IMR-90 (cell line): ENCODE measurements around the gene IFI30.

Source experiments
- FOS ChIP-seq: fragments of 150-350 bp; IDR thresholded peaks from 2 replicates; pipeline ENCODE4 v1.6.1; 2016; ENCODE audit warnings: low read depth, low read length
- MAFK ChIP-seq: IDR thresholded peaks from 2 replicates; pipeline ENCODE4 v1.6.1; 2012; ENCODE audit warnings: low read depth, low read length, improper control_type of control experiment
- MAZ ChIP-seq: IDR thresholded peaks from 2 replicates; pipeline ENCODE4 v1.6.1; 2012; ENCODE audit warnings: low read depth, mild to moderate bottlenecking, low read length, improper control_type of control experiment, moderate library complexity, borderline replicate concordance
- POLR2A ChIP-seq: IDR thresholded peaks from 2 replicates; pipeline ENCODE4 v1.6.1; 2012; ENCODE audit warnings: mild to moderate bottlenecking, low read depth, low read length
- RCOR1 ChIP-seq: IDR thresholded peaks from 2 replicates; pipeline ENCODE4 v1.6.1; 2012; ENCODE audit warnings: mild to moderate bottlenecking, low read length, improper control_type of control experiment; ENCODE audit not compliant: insufficient replicate concordance
- SMC3 ChIP-seq: fragments of 150-350 bp; IDR thresholded peaks from 2 replicates; pipeline ENCODE4 v1.6.1; 2016; ENCODE audit warnings: low read depth, mild to moderate bottlenecking, antibody characterized with exemption, low read length, moderate library complexity
- TF ChIP-seq, protein P1 (sequence below): conservative IDR thresholded peaks from 2 replicates; pipeline ENCODE4 v1.5.1; 2012; ENCODE audit warnings: mild to moderate bottlenecking, low read depth, low read length, improper control_type of control experiment
- TF ChIP-seq, protein P2 (sequence below): fragments of 150-350 bp; IDR thresholded peaks from 2 replicates; pipeline ENCODE4 v1.6.1; 2017; ENCODE audit warnings: mild to moderate bottlenecking, antibody characterized with exemption, low read length, low read depth

DNA sequence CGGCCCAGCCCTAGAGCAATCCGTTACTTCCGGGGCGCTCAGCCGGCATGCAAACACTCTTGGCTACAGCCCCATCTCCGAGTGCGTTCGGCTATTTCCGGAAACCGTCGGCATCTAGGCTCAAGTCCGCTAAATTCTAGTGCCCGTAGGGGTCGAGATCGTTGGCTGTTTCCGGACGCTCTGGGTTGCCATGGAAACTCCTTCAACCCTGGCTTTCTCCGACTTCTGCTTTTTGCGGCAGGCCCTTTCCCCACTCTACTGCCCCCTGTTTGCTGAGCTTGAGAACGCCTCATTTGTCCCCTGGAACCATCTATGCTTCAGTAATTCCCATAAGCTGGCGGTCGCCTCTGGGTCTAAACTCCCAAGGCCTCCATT lies 21.2 kb upstream of the IFI30 start:
- TF ChIP-seq, protein P1, sequence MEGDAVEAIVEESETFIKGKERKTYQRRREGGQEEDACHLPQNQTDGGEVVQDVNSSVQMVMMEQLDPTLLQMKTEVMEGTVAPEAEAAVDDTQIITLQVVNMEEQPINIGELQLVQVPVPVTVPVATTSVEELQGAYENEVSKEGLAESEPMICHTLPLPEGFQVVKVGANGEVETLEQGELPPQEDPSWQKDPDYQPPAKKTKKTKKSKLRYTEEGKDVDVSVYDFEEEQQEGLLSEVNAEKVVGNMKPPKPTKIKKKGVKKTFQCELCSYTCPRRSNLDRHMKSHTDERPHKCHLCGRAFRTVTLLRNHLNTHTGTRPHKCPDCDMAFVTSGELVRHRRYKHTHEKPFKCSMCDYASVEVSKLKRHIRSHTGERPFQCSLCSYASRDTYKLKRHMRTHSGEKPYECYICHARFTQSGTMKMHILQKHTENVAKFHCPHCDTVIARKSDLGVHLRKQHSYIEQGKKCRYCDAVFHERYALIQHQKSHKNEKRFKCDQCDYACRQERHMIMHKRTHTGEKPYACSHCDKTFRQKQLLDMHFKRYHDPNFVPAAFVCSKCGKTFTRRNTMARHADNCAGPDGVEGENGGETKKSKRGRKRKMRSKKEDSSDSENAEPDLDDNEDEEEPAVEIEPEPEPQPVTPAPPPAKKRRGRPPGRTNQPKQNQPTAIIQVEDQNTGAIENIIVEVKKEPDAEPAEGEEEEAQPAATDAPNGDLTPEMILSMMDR = peak; percentile 68
- TF ChIP-seq, protein P2, sequence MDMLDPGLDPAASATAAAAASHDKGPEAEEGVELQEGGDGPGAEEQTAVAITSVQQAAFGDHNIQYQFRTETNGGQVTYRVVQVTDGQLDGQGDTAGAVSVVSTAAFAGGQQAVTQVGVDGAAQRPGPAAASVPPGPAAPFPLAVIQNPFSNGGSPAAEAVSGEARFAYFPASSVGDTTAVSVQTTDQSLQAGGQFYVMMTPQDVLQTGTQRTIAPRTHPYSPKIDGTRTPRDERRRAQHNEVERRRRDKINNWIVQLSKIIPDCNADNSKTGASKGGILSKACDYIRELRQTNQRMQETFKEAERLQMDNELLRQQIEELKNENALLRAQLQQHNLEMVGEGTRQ = no peak
- no peak for TF ChIP-seq FOS
- TF ChIP-seq POLR2A = no peak
- TF ChIP-seq SMC3 = peak; percentile 41
- TF ChIP-seq MAZ = no peak; the same call in 1 of the 2 replicates
- TF ChIP-seq MAFK = no peak
- TF ChIP-seq RCOR1 = no peak
